Progenitor cell of endocrine pancreas (in vitro differentiated cells): ENCODE data around the gene DYNLRB2. TPM values are rescaled to one million over a fixed set of nuclear protein-coding genes. Genes with fewer than 3 reads are reported as not detected.

Experiments used
- DNase-seq: peaks from one replicate; pipeline ENCODE4 v3.0.0; 2021; ENCODE audit warnings: low spot score; ENCODE audit not compliant: unreplicated experiment
- H3K27ac Mint-ChIP-seq: 2 replicates; pipeline ENCODE4 v1.8.0; 2021; ENCODE audit warnings: mild to moderate bottlenecking, moderate library complexity, mixed read lengths
- H3K27me3 Mint-ChIP-seq: 2 replicates; pipeline ENCODE4 v1.8.0; 2021; ENCODE audit warnings: mixed read lengths
- H3K36me3 Mint-ChIP-seq: 2 replicates; pipeline ENCODE4 v1.8.0; 2022; ENCODE audit warnings: mixed read lengths; ENCODE audit not compliant: insufficient read depth
- H3K4me1 Mint-ChIP-seq: 2 replicates; pipeline ENCODE4 v1.8.0; 2021; ENCODE audit warnings: low read depth, mixed read lengths
- H3K4me3 Mint-ChIP-seq: 2 replicates; pipeline ENCODE4 v1.8.0; 2021; ENCODE audit warnings: low read depth, mild to moderate bottlenecking, moderate library complexity, mixed read lengths
- H3K9me3 Mint-ChIP-seq: 2 replicates; pipeline ENCODE4 v1.8.0; 2021; ENCODE audit warnings: low read depth, mixed read lengths
- CTCF ChIP-seq: fragments of 200-600 bp; sonication (generic); IDR thresholded peaks from one replicate; pipeline ENCODE4 v1.5.0; 2021; ENCODE audit warnings: antibody characterized with exemption, mild to moderate bottlenecking; ENCODE audit not compliant: unreplicated experiment
- total RNA-seq: library from RNA; stranded (reverse); gene quantifications from 2 replicates; pipeline ENCODE4 v1.2.1, GENCODE V29; 2021

Gene DYNLRB2
- total RNA-seq, 1 donor from 2014 or later = 2.2 TPM

GRCh38 chr16:80547145-80547544 lies 6.4 kb downstream of the DYNLRB2 start:
- Mint-ChIP-seq H3K4me3 (no peak overlapping the region), H3K27me3 (peaks cover 8% of the 10 kb centered on the region), H3K9me3 (no peaks in the 10 kb centered on the region), H3K27ac (no peak overlapping the region), H3K4me1 (no peaks in the 10 kb centered on the region), H3K36me3 (no peaks in the 10 kb centered on the region)
- no peak for DNase-seq
- TF ChIP-seq CTCF = no peak

DNA sequence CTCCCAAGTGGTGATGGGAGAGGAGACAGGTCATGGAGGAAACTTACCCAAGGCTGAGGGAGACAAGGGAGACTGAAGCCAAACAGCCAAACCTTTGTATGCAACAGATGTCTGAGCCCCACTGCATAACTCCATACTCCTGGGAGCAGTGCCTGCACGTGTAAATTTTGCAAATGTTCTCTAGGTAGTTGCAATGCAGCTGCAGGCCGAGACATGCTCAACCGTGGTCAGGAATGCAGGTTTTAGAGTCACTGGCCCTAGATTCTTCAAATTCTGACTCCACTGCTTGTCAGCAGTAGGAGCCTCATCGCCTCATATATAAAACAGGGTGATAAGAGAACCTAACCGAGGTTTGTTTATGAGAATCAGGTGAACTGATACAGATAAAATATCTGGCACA lies 11.5 kb downstream of the DYNLRB2 start:
- no peak for DNase-seq
- TF ChIP-seq CTCF = no peak
- Mint-ChIP-seq H3K27me3 (peaks cover 11% of the 10 kb centered on the region), H3K27ac (no peak overlapping the region), H3K4me3 (no peak overlapping the region), H3K36me3 (no peaks in the 10 kb centered on the region), H3K9me3 (no peaks in the 10 kb centered on the region), H3K4me1 (no peaks in the 10 kb centered on the region)

GRCh38 chr16:80554033-80554432 lies 13.2 kb downstream of the DYNLRB2 start:
- Mint-ChIP-seq H3K27me3 (peaks cover 13% of the 10 kb centered on the region), H3K4me1 (no peaks in the 10 kb centered on the region), H3K4me3 (no peak overlapping the region), H3K27ac (no peak overlapping the region), H3K9me3 (no peaks in the 10 kb centered on the region), H3K36me3 (no peaks in the 10 kb centered on the region)
- no peak for TF ChIP-seq CTCF
- DNase-seq = no peak

DNA sequence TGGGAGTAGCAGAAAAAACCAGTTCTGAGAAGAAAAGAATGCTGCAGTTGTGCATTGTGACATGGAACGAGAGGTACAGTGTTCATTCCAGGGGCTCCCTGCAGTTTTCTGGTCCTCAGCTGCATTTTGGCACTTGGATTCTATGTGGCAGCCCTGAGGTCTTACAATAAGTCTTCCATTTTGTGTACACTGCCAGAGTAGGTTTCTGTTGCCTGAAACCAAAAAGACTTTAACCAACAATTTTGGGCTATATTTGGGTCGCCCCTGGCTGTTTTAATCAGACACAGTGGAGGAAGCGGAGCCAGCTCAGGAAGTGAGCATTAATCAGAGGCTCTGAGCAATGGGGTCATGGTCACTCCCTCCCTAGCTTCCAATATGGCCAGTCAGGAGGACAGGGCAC lies 15.7 kb downstream of the DYNLRB2 start:
- Mint-ChIP-seq H3K36me3 (no peaks in the 10 kb centered on the region), H3K27me3 (peaks cover 30% of the 10 kb centered on the region)

DNA sequence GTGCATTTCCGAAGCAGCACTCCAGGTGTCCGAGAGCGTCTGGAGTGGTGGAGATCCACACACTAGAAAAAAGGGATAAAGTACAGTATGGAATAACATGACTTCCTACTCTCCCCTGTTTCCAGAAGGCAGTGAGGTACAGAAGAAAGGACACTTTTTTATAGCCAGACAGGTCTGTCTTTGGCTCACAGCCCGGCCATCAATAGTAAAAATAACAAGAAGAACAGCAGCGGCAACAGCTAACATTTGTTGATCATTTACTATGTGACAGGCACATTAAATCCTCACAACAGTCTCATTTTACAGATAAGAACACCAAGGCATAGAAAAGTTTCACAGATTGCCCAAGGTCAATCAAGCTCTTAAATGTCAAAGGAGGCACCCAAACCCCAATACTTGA lies 16.2 kb downstream of the DYNLRB2 start:
- peaks cover 31% of the 10 kb centered on the region for H3K27me3 Mint-ChIP-seq
- H3K4me3 Mint-ChIP-seq = no peak overlapping the region
- H3K9me3 Mint-ChIP-seq = no peaks in the 10 kb centered on the region
- TF ChIP-seq CTCF = no peak
- H3K36me3 Mint-ChIP-seq = no peaks in the 10 kb centered on the region
- H3K4me1 Mint-ChIP-seq = no peaks in the 10 kb centered on the region
- DNase-seq = no peak
- H3K27ac Mint-ChIP-seq = no peak overlapping the region

More for the DNA sequence above, 15.7 kb downstream of the DYNLRB2 start:
- TF ChIP-seq CTCF = no peak
- Mint-ChIP-seq H3K4me1 (no peaks in the 10 kb centered on the region), H3K9me3 (no peaks in the 10 kb centered on the region), H3K4me3 (no peak overlapping the region), H3K27ac (no peak overlapping the region)
- no peak for DNase-seq

- H3K4me3 Mint-ChIP-seq = no peak overlapping the region
- H3K27ac Mint-ChIP-seq = no peak overlapping the region
- H3K36me3 Mint-ChIP-seq = no peaks in the 10 kb centered on the region
- peaks cover 27% of the 10 kb centered on the region for H3K27me3 Mint-ChIP-seq
- no peak for TF ChIP-seq CTCF
- H3K4me1 Mint-ChIP-seq = no peaks in the 10 kb centered on the region
- no peak for DNase-seq
- no peaks in the 10 kb centered on the region for H3K9me3 Mint-ChIP-seq
Observed at GRCh38 chr16:80559369-80559768, 18.6 kb downstream of the DYNLRB2 start.
